ENCODE measurements around the gene SPDL1. TPM values are rescaled to one million over a fixed set of nuclear protein-coding genes. Genes with fewer than 3 reads are reported as not detected.

Gene SPDL1
- total RNA-seq, 1 experiment from 2014 or later: 184 TPM

GRCh38 chr5:169647566-169647965 lies 64.0 kb downstream of the SPDL1 start:
- no peaks in the 10 kb centered on the region for H3K36me3 ChIP-seq
- no peak overlapping the region for H3K4me3 ChIP-seq
- H3K4me1 ChIP-seq (replicated peaks): peaks cover 26% of the 10 kb centered on the region
- no peaks in the 10 kb centered on the region for H3K9me3 ChIP-seq (replicated peaks)
- DNase-seq (ENCODE audit: low read depth in 1 of 2, low spot score in 2 of 2): no peak
- H3K27me3 ChIP-seq (replicated peaks): no peaks in the 10 kb centered on the region
- no peak overlapping the region for H3K27ac ChIP-seq

GRCh38 chr5:169648725-169649310 lies 65.2 kb downstream of the SPDL1 start:
- peaks cover 26% of the 10 kb centered on the region for H3K4me1 ChIP-seq (replicated peaks)

GRCh38 chr5:169649486-169649885 lies 65.9 kb downstream of the SPDL1 start:
- DNase-seq (ENCODE audit: low read depth in 1 of 2, low spot score in 2 of 2): no peak
- no peaks in the 10 kb centered on the region for H3K9me3 ChIP-seq (replicated peaks)
- no peak overlapping the region for H3K27ac ChIP-seq
- H3K4me1 ChIP-seq (replicated peaks): peaks cover 26% of the 10 kb centered on the region
- no peak overlapping the region for H3K4me3 ChIP-seq
- H3K36me3 ChIP-seq: no peaks in the 10 kb centered on the region
- H3K27me3 ChIP-seq (replicated peaks): no peaks in the 10 kb centered on the region

More at GRCh38 chr5:169648725-169649310, 65.2 kb downstream of the SPDL1 start:
- no peak for DNase-seq (ENCODE audit: low read depth in 1 of 2, low spot score in 2 of 2)
- no peaks in the 10 kb centered on the region for H3K27me3 ChIP-seq (replicated peaks)
- H3K27ac ChIP-seq: no peak overlapping the region
- H3K9me3 ChIP-seq (replicated peaks): no peaks in the 10 kb centered on the region
- no peaks in the 10 kb centered on the region for H3K36me3 ChIP-seq
- no peak overlapping the region for H3K4me3 ChIP-seq

DNA sequence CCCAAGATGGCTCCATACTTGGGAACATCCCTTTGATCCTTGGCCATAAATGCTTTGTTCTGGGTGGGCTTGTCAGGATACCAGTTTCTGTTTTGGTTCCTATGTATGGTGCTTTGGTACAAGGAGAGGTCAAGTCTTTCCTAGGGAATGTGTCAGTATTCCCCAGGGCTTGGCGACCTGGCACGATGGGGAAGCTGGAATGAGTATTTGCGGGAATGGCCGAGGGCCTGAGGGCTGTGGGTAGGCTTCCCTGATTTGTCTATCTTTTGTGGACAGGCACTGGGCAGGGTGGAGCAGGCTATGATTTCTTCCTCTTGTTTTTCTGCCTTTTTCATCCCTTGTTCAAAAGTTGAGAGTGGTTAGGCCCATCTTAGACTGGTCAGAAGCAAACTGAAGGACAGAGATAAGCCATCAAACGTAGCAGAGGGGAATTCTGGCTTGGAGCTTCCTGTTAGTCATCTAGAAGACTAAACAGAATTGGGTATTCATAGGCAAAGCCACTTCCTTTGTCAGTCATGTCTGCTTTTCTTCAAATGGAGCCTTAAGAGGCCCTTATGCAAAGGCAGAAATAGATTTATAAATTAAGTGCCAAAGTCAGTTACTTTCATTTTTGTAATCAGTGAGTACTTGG lies 67.2 kb downstream of the SPDL1 start:
- H3K27me3 ChIP-seq (replicated peaks): no peaks in the 10 kb centered on the region
- H3K4me3 ChIP-seq: no peak overlapping the region
- peak in 1 of 2 experiments; percentile 71 for DNase-seq (ENCODE audit: low read depth in 1 of 2, low spot score in 2 of 2)
- no peaks in the 10 kb centered on the region for H3K36me3 ChIP-seq
- H3K27ac ChIP-seq: peak overlapping the region; percentile 71
- H3K4me1 ChIP-seq (replicated peaks): peaks cover 26% of the 10 kb centered on the region
- no peaks in the 10 kb centered on the region for H3K9me3 ChIP-seq (replicated peaks)

DNA sequence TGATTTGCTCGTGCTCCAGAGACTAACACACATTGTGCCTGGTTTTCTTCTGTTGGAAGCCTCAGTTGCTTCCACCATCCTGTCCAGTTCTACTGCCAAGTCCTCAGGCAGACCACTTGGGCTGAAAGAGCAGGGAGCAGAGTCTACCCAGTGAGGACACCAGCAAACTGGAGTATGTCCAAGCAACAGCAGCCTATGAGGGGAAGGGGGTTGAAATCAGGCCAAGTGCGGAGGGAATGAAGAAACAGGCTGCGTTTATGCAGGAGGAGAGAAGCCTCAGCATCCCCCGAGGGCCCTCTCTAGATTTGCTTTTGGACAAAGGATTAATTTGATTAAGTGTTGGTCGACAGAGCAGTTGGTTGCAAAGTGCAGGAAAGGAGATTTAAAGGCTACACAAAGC lies 68.0 kb downstream of the SPDL1 start:
- H3K36me3 ChIP-seq: no peaks in the 10 kb centered on the region
- H3K9me3 ChIP-seq (replicated peaks): no peaks in the 10 kb centered on the region
- H3K4me3 ChIP-seq: no peak overlapping the region
- DNase-seq (ENCODE audit: low read depth in 1 of 2, low spot score in 2 of 2): no peak
- H3K27ac ChIP-seq: peak overlapping the region; percentile 71
- peaks cover 26% of the 10 kb centered on the region for H3K4me1 ChIP-seq (replicated peaks)
- no peaks in the 10 kb centered on the region for H3K27me3 ChIP-seq (replicated peaks)

DNA sequence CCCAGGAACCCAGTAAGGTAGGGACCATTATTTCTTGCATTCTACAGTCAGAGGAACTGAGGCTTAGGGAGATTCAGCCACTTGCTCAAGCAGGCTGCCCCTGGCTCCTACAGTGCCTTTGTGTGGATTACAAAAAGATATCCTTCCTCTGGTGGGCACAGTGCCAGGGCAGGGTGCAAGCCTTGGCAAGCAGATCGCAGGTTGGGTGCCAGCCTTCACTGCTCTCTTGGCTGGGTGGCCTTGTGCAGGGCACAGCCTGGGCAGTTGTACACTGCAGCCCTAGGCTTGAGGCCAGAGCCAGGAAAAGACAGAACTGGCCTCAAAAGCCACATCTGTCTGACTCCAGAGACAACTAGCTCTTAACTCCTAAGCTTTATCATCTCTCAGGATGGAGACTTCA lies 68.5 kb downstream of the SPDL1 start:
- H3K4me3 ChIP-seq: no peak overlapping the region
- H3K4me1 ChIP-seq (replicated peaks): peaks cover 26% of the 10 kb centered on the region
- H3K36me3 ChIP-seq: no peaks in the 10 kb centered on the region
- no peak overlapping the region for H3K27ac ChIP-seq
- DNase-seq (ENCODE audit: low read depth in 1 of 2, low spot score in 2 of 2): no peak
- H3K27me3 ChIP-seq (replicated peaks): no peaks in the 10 kb centered on the region
- no peaks in the 10 kb centered on the region for H3K9me3 ChIP-seq (replicated peaks)

GRCh38 chr5:169653091-169653490 lies 69.5 kb downstream of the SPDL1 start:
- Histone ChIP-seq H3K36me3 (no peaks in the 10 kb centered on the region), H3K9me3 (replicated peaks) (no peaks in the 10 kb centered on the region), H3K27me3 (replicated peaks) (no peaks in the 10 kb centered on the region), H3K27ac (no peak overlapping the region), H3K4me3 (no peak overlapping the region), H3K4me1 (replicated peaks) (peaks cover 22% of the 10 kb centered on the region)
- DNase-seq (ENCODE audit: low read depth in 1 of 2, low spot score in 2 of 2): no peak

Other genes with a start within 250 kb of the SPDL1 start
- gene DOCK2, start 53.5 kb downstream of the SPDL1 start, total RNA-seq (2014; rRNA removed; shearing (Covaris generic)): 1.5 and 3.5 TPM in 2 replicates